GM19463 (cell line): ENCODE measurements around the gene PRODH.
"Not testable (repeated sequence)": the region's sequence is repeated elsewhere in the genome, so short reads cannot be mapped to it uniquely, and the experiment has no call there.

Experiments used
- ATAC-seq: cut with Tn5 transposase; IDR thresholded peaks from one replicate; pipeline ENCODE4 v1.9.1; 2021; ENCODE audit warnings: mild to moderate bottlenecking, moderate library complexity; ENCODE audit not compliant: unreplicated experiment

PRODH gene

DNA sequence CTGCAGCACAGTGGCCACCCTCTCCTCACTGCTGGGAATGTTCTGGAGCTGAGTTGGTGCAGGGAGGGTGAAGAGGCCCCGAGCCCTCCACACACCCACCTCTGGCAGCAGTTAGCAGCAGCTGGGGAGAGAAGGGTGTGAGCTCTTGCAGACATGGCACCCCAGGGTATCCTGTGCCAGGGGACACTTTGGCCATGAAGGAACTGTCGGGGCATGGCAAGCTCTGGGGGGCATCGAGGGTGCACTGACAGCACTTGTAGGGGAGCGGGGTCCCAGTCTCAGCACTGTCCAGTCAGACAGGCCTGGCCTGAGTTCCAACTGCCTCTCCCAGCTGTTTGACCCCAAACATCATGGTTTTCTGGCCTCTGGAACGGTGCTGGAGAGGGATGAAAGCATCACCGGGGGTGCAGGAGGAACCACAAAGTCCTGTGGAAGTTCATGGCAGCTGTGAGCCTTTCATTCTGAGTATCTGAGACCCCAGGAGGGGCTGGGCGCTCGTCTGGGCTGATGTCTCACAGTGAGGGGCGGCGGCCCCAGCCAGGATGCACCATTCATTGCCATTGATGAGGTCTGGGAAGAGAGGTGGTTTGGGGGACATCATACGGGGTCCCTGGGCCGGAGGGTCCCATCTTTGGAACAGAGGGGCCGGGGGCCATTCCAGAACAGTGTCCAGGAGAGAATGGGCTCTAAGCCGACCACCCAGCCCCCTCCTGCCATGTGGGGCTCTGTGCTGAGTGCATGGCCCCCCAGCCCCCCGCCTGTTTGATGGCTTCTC, 20.2 kb upstream of the PRODH start:
- not testable (repeated sequence) for ATAC-seq

DNA sequence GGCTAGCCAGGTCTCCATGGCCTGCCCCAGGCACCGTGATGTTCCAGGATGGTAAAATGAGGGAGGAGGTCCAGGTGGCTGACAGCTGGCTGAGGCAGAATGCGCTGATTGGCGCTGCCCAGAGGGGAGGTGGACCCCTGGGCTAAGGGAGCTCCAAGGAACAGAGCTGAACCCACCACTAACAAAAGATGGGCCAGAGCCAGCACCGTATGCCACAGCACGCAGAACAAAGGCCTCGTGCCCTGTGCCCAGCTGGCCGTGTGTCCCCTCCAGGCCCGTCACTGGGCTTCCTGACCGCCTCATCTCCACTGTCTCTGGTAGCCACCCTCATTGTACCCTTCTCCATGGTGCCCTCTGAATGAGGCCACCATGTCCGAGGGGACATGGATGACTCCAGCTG, 19.6 kb upstream of the PRODH start:
- no peak for ATAC-seq

DNA sequence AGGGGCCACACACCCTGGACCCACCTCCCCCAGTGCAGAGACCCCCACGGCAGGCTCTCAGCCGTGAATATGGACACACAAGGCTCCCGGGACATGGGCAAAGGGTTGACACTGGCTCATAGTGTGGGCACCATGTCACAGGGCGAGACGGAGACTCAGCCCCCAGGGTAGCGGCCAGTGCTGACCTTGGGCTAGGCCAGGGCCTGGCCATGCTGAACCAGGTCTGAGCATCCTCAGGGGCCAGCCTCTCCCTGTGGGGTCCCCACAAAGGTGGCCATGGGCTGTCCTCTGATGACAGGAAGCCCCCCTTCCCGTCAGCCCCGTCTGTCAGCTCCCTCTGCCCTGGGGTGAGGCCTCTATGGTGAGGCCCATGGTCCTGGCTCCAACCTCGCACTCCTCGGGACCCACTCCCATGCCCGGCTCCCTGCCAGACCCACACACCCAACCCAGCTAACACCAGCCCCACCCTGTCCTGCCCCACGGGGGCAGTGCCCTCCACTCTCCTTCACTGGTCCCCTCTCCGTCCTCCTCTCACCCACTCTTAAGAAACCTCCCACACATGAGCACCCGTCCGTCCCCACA, 19.0 kb upstream of the PRODH start:
- ATAC-seq: no peak

DNA sequence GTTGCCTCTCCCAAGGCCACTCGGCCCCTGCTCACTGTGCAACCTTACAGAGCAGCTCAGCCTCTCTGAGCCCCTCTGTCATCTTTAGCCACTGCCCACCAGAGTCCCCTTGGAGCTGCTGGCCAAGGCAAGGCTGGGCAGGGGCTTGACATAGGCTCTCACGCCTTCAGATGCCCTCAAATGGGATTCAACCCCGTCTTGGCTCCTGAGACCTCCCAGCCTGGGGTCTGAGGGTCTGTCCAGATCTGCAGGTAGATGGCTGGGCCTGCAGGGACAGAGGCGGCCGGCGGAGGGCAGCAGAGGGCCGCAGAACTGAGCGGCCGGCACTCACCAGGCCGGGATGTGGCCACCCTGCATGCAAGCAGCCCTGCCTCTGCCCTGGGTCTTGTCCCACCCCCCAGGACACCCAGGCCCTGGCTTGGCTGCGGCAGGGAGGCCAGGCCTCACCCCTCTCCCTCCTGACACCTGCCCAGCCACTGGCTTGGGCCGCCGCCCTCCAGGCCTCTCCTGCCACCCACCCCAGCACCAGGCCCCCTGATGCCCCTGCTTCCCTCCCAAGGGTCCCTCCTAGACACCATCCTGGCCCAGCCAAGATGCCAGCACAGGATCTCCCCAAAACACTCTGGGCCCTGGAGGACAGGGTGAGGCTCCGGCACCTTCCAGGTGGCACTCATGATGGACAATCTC, 18.4 kb upstream of the PRODH start:
- not testable (repeated sequence) for ATAC-seq

DNA sequence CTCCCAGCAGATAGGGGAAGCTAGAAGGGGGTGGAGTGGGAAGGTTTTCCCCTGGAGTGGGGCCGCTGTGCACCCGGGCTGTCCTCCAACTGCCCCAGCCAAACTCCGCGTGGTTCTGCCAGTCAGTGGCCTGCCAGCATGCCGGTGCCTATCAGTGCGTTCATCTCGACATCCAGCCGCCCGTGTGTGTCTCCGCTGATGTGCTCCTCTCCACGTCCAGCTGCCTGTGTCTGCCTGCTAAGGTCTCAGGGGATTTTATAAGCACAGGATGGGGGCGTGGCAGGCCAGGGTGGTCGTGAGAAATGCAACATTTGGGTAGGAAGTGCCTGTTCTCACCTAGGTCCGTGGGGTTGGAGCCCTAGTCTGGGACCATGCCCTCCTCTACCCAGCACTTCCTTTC, 17.0 kb upstream of the PRODH start:
- ATAC-seq: not testable (repeated sequence)

DNA sequence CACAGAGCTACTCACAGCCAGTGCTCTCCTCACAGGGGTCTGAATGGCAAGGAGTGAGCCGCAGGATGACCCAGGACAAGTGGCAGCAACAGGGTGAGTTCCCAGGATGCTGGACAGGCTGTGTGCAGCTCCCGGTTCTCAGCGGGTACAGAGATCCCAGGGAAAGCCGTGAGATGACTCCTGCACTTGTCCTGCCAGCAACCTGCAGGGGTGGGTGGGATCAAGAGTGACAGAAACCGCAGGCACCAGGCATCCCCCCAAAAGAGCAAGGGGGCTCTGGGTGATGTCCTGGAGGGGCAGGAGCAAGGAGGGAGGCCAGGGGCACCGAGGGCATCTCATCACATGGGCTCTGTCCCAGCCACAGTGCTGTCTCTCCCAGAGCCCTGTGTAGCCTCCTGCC, 15.9 kb upstream of the PRODH start:
- ATAC-seq: no peak

DNA sequence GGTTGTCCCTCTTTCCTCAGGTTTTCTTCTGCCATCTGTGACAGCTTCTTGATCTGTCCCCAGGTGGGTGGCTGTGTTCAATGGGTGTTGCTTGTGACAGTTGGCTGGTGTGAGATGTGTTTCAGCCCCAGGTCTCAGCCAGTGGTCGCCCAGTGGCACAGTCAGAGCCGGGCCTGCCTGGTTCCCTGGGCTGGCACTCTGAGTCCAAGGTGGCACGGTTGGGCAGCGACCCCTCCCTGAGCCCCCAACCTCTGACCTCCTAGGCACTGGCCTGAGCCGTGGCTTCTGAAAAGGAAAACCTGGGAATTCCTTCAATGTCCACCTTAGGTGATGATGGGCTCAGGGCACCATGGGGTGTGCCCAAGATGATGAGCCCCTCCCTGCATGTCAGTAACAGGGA, 14.0 kb upstream of the PRODH start:
- no peak for ATAC-seq

DNA sequence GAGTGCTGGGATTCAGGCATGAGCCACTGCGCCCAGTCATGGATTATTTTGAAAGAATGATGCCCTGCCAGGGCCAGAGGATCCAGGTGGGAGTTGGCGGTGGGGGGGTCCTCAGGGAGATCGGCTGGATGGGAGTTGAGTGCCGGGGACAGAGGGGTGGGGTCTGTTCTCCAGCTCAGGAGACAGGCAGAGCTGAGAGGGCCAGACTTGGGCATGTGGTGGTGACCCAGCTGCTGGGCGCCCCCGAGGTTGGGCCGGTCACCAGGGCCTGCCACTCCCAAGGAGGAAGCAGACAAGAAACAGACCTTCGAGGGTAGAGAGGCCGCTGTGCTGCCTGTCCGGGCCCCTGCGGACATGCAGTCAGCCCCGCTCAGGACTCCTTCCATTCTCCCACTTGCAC, 11.8 kb upstream of the PRODH start:
- ATAC-seq: no peak

DNA sequence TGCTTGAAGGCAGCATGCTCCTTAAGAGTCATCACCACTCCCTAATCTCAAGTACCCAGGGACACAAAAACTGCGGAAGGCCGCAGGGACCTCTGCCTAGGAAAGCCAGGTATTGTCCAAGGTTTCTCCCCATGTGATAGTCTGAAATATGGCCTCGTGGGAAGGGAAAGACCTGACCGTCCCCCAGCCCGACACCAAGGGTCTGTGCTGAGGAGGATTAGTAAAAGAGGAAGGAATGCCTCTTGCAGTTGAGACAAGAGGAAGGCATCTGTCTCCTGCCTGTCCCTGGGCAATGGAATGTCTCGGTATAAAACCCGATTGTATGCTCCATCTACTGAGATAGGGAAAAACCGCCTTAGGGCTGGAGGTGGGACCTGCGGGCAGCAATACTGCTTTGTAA, 11.0 kb upstream of the PRODH start:
- ATAC-seq: not testable (repeated sequence)

DNA sequence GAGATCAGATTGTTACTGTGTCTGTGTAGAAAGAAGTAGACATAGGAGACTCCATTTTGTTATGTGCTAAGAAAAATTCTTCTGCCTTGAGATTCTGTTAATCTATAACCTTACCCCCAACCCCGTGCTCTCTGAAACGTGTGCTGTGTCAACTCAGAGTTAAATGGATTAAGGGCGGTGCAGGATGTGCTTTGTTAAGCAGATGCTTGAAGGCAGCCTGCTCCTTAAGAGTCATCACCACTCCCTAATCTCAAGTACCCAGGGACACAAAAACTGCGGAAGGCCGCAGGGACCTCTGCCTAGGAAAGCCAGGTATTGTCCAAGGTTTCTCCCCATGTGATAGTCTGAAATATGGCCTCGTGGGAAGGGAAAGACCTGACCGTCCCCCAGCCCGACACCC, 2.6 kb upstream of the PRODH start:
- ATAC-seq: not testable (repeated sequence)

DNA sequence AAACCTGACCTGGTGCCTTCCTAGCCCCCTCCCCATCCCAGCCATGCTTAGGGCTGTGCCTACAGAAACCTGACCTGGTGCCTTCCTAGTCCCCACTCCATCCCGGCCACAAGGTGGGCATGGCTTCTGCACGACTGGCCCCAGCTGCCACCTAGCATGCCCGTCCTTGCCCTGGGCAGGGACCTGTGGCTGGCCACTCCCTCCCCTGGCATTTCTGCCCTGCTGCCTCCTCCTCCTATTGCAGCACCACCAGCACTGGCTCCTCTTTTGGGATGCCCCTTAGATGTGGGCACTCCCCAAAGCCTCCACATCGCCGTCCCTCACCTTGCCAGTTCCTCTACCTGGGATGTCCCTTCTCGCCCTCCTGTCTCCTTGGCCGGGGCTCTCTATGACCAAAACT, 1.4 kb downstream of the PRODH start:
- not testable (repeated sequence) for ATAC-seq

DNA sequence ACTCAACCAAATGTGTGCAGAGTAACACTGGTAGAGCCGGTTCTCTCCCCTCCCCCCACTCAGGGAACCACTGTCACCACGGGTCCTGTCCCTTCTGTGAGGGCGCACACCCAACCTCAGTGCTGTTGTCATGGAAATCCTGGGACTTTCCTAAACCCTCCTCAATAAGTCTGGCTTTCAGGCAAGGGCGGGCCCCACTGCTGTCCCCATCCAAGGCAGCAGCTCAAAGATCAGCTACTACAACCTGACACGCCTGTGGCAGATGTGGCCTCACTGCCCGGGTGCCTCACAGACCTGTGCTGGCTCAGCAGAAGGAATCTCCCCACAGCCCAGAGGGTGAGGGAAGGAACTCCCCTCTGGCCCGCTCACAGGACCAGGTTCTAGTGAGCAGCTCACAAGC, 2.2 kb downstream of the PRODH start:
- ATAC-seq: no peak

DNA sequence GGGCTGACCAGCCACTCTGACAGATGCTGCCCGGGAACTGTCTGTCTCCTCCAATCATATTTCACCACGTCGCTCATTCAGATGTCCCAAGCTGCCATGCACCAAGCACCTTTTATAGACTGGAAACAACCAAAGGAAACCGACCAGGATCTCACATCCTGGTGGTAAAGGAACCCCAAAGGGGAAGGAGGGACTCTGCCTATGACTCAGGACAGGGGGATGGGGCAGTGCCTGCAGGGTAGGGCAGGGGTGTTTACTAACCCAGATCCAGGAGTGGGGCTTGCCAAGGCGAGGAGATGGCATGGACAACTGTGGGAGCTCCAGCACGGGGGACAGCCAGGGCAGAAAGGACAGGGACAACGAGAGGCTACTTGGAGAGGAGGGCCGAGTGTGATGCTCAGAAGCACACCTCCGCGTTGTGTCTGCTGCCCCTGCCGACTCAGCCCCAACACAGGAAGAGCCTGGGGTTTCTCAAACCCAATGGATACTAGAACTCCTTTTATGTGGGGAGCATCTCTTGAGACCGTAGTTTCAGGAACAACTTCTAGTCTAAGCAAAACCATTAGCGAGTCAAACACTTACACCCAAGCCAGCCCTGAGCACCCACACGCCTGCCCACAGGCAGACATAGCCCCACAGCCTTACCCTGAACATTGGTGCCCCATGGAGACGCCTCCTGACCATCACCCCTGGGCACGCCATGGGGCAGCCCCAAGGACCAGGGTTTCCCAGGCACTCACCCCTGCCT, 4.0 kb downstream of the PRODH start:
- ATAC-seq: no peak

DNA sequence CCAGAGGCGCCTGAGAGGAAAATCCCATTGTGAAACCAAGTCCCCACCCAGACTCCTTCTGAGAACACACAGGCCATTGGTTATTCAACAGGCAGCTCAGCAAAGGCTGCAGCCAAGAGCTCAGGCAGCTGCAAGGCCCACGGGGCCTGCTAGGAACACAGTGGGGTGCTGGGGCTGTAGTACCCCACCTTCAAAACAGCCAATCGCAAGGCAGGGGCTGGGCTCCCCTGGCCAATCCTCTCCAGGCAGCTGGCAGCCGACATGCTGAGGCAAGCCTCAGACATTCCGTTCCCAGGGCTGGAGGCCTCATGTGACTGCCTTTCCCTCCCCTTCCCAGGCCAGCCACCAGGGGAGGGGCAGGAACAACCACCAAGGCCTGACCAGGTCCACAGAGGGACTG, 6.6 kb downstream of the PRODH start:
- ATAC-seq: no peak

DNA sequence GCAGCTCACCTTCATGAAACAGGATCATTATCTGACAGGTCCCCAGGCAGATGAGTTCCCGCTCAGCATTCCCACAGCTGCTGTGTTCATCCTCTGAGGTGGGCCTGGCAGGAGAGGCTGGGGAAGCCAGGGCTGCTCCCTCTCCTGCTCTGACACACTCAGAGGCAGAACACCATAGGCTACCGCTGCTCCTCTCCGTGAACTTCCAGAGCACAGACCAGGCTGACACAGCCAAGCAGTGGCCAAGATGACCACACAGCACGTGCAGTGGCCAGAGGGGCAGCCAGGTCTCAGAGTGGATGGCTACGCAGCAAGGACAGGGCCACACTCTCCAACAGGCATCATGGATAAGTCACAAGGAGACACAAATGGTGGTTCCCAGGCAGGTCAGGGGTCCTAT, 8.5 kb downstream of the PRODH start:
- ATAC-seq: no peak

DNA sequence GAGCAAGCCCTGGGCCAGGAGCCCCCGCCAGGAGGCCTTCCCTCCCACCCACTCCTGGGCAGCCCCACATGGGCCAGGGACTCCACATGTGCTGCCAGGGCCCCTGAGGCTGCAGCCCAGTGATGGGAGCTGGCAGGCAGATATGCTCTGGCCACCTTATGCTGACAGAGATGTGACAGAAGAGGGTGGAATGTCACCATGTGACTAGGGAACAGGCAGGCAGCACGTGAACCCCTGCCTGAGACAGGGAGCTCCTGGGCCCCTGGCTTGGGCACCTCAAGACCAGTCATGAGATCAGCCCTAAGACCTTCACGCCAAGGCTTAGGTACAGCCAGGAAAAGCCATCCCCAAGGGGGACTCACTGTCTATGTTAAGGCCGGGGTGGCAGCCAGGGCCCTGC, 9.1 kb downstream of the PRODH start:
- no peak for ATAC-seq

DNA sequence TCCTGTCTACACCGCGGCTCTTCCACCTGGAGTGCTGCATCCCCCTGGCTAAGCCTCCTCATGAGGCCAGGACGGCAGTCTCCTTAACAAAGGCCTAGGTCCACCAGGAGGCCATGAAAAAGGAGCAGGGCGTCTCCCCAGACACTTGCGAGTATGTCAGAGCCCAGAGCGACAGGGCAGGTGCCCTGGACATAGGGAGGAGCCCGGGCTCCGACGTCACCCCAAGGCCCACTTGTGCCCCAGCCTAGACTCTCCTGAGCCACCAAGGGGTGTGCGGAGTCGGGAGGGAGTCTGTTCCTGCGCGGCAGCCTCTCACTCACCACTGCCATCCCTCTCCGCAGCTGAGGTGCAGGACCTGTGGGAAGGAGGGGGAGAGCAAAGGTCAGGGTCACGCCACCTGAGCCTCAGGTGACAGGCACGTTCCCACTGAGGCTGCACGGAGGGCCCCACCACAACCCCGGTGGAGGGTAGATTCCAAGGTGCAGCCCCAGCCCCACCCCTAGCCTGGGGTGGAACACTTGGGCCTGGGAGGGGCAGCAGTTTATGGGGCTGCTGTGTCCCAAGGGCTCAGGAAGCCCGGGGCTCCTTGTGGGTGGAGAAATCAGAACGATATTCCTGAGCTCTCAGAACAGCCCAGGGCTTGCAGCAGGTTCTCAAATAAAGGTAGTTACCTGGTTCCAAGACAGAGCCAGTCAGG, 10.6 kb downstream of the PRODH start:
- ATAC-seq: no peak

DNA sequence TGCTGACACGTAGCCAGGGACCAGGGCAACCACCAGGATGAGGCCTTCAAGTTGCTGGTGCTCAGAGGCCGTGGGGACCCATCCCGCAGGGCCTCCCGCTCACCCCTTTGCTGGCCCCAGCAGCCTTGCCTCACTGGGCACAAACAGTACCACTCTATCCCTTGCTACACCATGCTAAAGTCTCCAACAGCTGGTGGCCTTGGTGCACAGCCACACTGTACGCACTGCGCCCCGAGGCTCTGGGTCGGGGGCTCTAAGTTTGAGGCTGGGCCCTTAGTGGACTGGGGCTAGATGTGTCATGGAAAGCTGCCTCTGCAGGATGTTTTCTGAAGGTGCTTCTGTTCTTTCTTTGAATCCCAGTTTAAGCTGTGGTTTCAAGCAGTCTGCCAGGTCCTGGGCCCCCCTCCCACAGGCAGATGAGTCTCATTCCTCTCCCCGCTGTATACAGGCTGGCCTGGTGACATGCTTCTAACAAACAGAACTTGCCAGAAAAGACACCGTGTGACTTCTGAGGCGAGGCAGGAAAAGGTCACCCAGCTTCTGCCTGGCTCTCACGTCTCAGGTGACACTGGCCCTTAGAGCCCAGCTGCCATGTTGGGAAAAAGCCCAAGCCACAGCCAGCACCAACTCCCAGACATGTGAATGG, 15.7 kb downstream of the PRODH start:
- ATAC-seq: not testable (repeated sequence)

DNA sequence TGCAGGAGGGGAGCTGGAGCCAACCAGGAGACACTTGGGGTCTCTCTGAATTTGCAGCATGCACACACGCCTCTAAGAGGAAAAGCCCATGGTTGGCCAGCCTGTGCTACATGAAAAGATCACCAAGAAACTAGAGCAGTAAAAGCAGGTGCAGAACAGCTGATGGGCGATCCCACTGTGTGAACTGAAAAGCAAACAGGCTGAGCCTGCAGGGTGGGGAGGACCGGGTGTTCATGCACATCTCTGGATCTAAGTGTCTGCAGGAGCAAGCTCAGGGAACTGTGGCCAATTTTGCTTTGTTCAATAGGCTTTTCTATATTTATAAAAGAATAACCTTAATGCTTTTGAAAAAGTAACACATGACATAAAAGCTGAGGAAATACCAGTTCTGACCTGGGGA, 18.3 kb downstream of the PRODH start:
- not testable (repeated sequence) for ATAC-seq

DNA sequence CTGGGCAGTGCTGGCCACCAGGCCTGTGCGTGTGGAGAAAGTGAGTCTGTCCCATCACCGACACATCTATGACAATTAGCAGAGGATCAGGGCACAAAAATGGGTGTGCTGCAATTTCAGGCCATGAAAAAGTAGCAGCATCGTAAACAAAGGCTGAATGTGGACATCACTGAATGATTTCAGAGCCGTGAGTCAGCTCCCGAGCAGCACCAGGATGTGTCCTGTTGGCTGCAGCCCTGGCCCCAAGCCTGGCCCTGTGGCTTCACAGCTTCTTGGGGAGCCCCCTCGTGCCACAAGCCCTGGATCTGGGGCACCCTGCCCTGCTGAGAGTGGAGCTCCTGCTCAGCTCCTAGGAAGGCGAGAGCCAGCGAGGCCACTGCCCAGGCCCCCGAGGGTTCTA, 20.5 kb downstream of the PRODH start:
- not testable (repeated sequence) for ATAC-seq
